ENCODE measurements around the gene MED1.
A peak's percentile ranks its signal among the peaks of the same experiment; 100 is the strongest.
"Not testable (repeated sequence)": the region's sequence is repeated elsewhere in the genome, so short reads cannot be mapped to it uniquely, and the experiment has no call there.

The MED1 gene

GRCh38 chr17:39416141-39416540 is 34.9 kb downstream of the MED1 start:
- no peak for DNase-seq (ENCODE audit: low read depth in 2 of 2)

GRCh38 chr17:39410279-39410678 is 40.8 kb downstream of the MED1 start:
- DNase-seq (ENCODE audit: low read depth in 2 of 2) = no peak

- no peak for DNase-seq (ENCODE audit: low read depth in 2 of 2)
Observed at GRCh38 chr17:39408360-39408759, 42.7 kb downstream of the MED1 start.

- DNase-seq (ENCODE audit: low read depth in 2 of 2) = no peak
Observed at GRCh38 chr17:39406951-39407350, 44.1 kb downstream of the MED1 start.

GRCh38 chr17:39405436-39405835 is 45.6 kb downstream of the MED1 start:
- no peak for DNase-seq (ENCODE audit: low read depth in 2 of 2)

- DNase-seq (ENCODE audit: low read depth in 2 of 2) = peak in 1 of 2 donors; percentile 8
Observed at GRCh38 chr17:39404542-39405378, 46.3 kb downstream of the MED1 start.

- no peak for DNase-seq (ENCODE audit: low read depth in 2 of 2)
Observed at GRCh38 chr17:39402890-39403605, 48.0 kb downstream of the MED1 start.

GRCh38 chr17:39402244-39402889 is 48.7 kb downstream of the MED1 start:
- DNase-seq (ENCODE audit: low read depth in 2 of 2) = peak; percentile 72 to 90

- peak; percentile 88 to 92 for DNase-seq (ENCODE audit: low read depth in 2 of 2)
Observed at GRCh38 chr17:39401412-39402243, 49.4 kb downstream of the MED1 start, which contains the start of gene FBXL20. FBXL20 (minus strand) TSS chr17:39401626; CDS start chr17:39401402, 224 bp downstream.

GRCh38 chr17:39400547-39401411 is 50.3 kb downstream of the MED1 start:
- no peak for DNase-seq (ENCODE audit: low read depth in 2 of 2)

GRCh38 chr17:39399791-39400190 is 51.3 kb downstream of the MED1 start:
- no peak for DNase-seq (ENCODE audit: low read depth in 2 of 2)

GRCh38 chr17:39393736-39394135 is 57.3 kb downstream of the MED1 start:
- DNase-seq (ENCODE audit: low read depth in 2 of 2) = no peak

- DNase-seq (ENCODE audit: low read depth in 2 of 2) = no peak
Observed at GRCh38 chr17:39391448-39391847, 59.6 kb downstream of the MED1 start.

GRCh38 chr17:39385040-39385439 is 66.0 kb downstream of the MED1 start:
- no peak for DNase-seq (ENCODE audit: low read depth in 2 of 2)

GRCh38 chr17:39380144-39380543 is 70.9 kb downstream of the MED1 start:
- DNase-seq (ENCODE audit: low read depth in 2 of 2) = no peak

GRCh38 chr17:39376434-39376833 is 74.6 kb downstream of the MED1 start:
- DNase-seq (ENCODE audit: low read depth in 2 of 2) = no peak

- not testable (repeated sequence) for DNase-seq (ENCODE audit: low read depth in 2 of 2)
Observed at GRCh38 chr17:39367805-39368204, 83.3 kb downstream of the MED1 start.

- DNase-seq (ENCODE audit: low read depth in 2 of 2) = no peak
Observed at GRCh38 chr17:39365872-39366271, 85.2 kb downstream of the MED1 start.

- no peak for DNase-seq (ENCODE audit: low read depth in 2 of 2)
Observed at GRCh38 chr17:39365242-39365641, 85.8 kb downstream of the MED1 start.

GRCh38 chr17:39364236-39365025 is 86.6 kb downstream of the MED1 start:
- DNase-seq (ENCODE audit: low read depth in 2 of 2) = no peak

Data from activated CD4-positive, alpha-beta T cell treated with anti-CD3 and anti-CD28 coated beads for 24 hours (primary cell).